ENCODE results near the gene DOCK11.
"Not testable (repeated sequence)": the region's sequence is repeated elsewhere in the genome, so short reads cannot be mapped to it uniquely, and the experiment has no call there.

Gene DOCK11

DNA sequence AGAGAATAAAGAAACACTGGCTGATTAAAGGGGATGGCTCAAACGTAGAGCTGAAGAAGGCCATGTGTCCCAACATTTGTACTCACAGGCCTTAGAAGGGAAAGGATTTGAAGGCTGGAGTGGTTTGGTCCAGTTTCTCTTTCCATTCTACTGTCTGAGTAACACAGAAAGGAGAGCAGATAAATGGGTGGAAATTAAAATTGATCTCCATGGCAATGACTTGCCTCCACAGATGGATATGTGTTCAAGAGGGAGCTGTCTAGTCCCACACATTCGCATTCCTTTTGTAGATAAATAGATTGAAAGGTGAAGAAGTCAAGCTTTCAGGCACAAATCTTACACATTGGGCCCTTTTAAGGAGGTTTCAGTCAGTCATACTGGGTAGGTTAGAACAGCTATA is 74.6 kb downstream of the DOCK11 start:
- no peak for DNase-seq (ENCODE audit: low spot score)

DNA sequence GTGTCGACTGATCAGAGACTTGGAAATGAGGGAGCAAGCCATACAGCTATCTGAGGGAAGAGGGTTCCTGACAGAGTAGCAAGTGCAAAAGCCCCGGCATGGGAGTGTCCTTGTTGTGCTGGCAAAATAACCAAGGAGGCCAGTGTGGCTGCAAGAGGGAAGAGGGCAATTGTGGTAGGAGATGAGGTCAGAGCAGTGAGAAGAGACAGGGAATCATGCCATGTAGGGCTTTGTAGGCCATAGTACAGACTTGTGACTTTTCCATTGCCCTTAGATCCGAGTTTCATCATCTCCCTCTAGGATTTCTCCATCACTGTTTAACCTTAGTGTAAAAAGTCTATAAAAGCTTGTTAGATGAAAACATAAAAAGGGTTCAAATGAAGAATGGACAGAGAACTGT is 76.2 kb downstream of the DOCK11 start:
- no peak for DNase-seq (ENCODE audit: low spot score)

DNA sequence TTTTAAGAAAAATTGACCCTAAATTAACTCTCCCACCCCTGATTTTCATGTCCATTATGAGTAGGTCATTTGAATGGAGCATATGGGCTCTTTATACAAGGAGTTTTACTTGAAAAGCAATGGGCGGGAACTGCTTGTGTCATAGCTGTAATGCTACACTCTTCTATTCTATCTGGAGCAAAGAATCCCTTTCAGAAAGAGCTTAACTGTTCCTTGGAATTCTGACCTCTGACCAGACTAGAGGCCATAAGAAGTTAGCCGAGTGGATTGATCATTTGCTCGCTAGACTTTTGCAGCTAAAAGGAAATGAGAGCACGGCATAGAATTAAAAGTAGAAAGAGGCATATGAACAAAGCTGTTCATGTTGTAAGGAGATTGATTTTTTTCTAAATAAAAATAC is 79.1 kb downstream of the DOCK11 start:
- no peak for DNase-seq (ENCODE audit: low spot score)

GRCh38 chrX:118577041-118577440 is 81.4 kb downstream of the DOCK11 start:
- no peak for DNase-seq (ENCODE audit: low spot score)

- no peak for DNase-seq (ENCODE audit: low spot score)
These were observed 83.8 kb downstream of the DOCK11 start for GRCh38 chrX:118579417-118579816.

- DNase-seq (ENCODE audit: low spot score): not testable (repeated sequence)
These were observed 87.3 kb downstream of the DOCK11 start for GRCh38 chrX:118582926-118583325.

DNA sequence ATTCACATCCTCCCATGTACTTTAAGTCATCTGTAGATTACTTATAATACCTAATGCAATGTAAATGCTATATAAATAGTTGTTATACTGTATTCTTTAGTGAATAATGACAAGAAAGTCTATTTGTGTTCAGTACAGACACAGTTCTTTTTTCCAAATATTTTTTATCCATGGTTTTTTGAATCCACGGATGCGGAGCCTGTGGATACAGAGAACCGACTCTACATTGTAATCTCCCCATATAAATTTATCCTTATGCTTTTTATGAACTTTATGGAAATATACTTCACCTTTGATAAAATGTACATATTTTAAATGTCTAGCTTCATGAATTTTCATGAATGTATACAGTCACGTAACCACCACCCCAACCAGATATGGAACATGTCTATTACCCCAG is 88.2 kb downstream of the DOCK11 start:
- no peak for DNase-seq (ENCODE audit: low spot score)

DNA sequence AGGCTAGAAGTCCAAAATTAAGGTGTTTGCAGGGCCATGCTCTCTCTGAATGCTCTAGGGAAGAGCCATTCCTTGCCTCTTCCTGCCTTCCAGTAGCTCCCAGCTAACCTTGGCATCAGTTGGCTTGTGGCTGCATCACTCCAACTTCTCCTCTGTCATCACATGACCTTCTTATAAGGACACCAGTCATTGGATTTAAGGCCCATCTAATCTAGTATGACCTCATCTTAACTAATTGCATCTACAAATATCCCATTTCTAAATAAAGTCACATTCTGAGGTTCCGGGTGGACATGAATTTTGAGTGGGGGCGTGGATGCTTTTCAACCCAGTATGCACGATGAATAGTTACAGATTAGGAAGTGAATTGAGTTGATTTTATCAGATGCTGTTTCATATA is 89.7 kb downstream of the DOCK11 start:
- DNase-seq (ENCODE audit: low spot score): no peak

DNA sequence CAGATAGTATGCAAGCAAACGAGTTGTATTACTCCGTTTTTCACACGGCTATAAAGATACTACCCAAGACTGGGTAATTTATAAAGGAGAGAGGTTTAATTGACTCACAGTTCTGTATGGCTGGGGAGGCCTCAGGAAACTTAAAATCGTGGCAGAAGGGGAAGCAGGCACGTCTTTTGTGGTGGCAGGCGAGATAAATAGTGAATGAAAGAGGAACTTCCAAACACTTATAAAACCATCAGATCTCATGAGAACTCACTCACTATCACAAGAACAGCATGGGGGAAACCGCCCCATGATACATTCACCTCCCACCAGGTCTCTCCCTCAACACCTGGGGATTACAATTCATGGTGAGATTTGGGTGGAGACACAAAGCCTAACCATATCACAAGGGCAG is 90.6 kb downstream of the DOCK11 start:
- DNase-seq (ENCODE audit: low spot score): not testable (repeated sequence)

DNA sequence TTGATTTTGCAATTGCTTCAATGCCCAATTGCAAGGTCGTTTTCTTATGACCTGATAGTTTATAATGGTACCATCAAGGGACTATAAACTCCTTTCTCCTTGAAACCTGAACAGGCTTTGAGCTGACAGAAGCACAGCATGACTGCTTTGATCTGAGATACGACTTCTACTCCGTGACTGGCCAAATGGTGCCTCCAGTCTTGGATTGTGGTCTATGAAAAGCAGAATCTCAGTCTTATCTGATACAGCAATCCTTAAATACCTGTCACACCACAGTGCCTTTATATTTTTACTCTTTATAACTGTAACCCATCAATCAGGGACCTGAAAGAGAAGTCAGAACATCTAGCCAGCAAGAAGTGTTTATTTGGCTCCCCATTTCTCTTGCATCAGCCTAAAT is 93.1 kb downstream of the DOCK11 start:
- DNase-seq (ENCODE audit: low spot score): no peak

- no peak for DNase-seq (ENCODE audit: low spot score)
These were observed 93.6 kb downstream of the DOCK11 start for GRCh38 chrX:118589227-118589626.

DNA sequence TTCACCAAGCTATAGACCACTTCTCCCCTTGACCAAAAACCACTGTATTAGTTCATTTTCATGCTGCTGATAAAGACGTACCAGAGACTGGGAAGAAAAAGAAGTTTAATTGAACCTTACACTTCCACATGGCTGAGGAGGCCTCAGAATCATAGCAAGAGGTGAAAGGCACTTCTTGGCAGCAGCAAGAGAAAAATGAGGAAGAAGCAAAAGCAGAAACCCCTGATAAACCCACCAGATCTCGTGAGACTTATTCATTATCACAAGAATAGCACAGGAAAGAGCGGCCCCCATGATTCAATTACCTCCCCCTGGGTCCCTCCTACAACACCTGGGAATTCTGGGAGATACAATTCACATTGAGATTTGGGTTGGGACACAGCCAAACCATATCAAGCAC is 97.8 kb downstream of the DOCK11 start:
- DNase-seq (ENCODE audit: low spot score): no peak

DNA sequence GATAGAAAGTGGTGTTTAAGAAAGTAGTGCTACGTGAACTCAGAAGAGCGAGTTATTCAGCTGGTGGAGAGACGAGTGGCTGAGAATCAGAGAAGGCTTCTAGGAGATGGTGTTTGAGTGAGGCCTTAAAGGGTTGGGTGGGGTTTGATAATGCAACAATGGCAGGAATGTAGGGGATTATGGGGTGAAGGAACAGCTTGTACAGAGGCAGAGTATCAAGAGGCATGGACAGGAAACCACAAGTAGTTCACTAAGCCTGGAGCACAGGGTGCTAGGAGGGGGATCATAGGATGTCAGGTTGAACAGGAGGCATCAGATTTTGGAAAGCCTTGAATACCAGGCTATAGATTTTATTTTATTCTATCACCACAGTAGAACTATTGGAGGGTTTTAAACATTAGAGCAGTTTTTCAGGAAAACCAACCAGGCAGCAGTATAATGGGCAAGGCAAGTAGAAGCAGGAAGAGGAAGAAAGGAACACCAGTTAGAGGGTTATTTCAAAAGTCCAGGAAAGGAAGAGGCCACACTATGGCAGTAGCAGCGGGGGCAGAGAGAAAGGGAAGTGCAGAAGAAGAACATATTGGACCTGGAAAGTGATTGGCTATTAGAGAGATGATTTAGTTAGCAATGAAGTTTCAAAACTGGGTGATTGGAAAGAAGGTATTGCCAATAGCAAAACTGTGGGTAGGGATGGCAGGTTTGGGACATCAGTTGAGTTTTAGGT is 99.2 kb downstream of the DOCK11 start:
- no peak for DNase-seq (ENCODE audit: low spot score)

- DNase-seq (ENCODE audit: low spot score): no peak
These were observed 100.0 kb downstream of the DOCK11 start for GRCh38 chrX:118595501-118596042.

GRCh38 chrX:118596390-118596789 is 100.8 kb downstream of the DOCK11 start:
- DNase-seq (ENCODE audit: low spot score): no peak

- DNase-seq (ENCODE audit: low spot score): peak; percentile 72
These were observed 108.4 kb downstream of the DOCK11 start for GRCh38 chrX:118603981-118604380.

DNA sequence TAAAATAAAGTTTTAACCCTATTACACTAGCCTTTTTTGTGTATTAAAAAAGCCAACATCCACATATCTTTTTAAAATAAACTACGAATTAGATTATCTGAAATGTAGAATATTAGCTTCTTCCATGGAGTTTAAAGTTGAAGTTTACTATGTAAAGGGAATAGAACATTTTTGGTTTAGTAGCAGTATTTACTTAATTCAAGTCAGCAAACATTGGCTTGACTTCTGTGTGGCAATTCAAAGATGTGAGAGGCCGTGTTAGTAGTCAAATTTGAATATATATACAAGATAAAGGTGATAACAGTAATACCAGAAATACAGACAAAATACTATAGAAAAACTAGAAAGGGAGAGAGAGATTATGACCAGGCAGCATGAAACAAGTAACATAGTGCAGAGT is 116.7 kb downstream of the DOCK11 start:
- no peak for DNase-seq (ENCODE audit: low spot score)

DNA sequence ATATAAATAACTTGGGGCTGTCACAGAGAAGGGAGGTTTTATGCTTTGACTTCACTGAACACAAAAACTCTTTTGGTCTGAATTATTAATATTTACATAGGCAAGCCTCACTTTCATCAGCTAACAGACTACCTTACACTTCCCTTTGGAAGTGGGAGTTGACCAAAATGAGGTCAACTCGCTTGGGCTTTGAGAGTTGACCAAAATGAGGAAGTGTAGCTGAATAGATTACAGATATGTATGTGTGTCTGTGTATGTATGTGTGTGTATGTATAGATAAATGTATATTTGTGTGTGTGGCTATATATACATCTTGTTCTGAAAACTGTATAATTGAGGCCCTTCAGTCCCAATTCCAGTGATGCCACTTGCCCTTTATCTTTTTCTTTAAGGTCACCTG is 118.5 kb downstream of the DOCK11 start:
- no peak for DNase-seq (ENCODE audit: low spot score)

- no peak for DNase-seq (ENCODE audit: low spot score)
These were observed 119.5 kb downstream of the DOCK11 start for GRCh38 chrX:118615141-118615540.

DNA sequence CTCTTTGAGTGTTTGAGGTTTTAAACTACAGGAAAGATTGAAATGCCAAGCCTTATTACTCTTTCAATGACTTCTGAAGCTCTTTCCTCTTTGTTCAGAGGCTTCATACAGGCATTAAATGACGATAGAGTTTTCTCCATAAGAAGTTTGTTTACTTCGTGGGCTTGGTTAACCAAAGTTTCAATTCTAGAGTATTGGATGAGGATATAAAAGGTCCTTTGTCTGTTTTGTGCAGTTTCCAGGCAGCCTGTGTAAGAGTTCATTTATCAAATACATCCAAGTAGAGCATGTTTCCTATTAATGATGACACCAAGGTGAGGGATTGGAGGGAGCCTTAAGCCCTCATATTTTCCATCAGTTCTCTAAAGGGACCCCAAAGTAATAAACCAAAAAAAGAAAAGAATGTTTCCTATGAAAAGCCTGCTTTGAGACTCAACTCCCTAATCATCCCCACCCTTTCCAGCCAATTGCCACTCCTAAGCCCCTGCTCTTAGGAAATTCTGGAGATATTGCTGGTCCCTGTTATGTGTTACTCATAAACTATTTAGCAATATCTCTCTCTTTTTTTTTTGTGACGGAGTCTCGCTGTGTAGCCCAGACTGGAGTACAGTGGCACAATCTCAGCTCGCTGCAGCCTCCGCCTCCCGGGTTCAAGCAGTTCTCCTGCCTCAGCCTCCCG is 125.6 kb downstream of the DOCK11 start:
- DNase-seq (ENCODE audit: low spot score): no peak

DNA sequence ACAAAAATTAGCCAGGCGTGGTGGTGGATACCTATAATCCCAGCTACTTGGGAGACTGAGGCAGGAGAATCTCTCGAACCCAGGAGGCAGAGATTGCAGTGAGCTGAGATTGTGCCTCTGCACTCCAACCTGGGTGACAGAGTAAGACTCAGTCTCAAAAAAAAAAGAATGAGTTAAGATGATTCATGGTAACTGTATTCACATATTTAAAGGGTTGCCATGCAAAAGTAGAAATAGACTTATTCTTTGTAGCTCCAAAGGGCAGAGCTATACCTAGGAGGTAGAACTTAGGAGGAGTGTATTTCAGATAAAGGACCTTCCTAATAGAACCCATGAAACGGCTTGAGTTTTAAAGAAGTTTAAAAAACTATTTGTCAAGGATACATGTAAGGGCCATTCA is 127.4 kb downstream of the DOCK11 start:
- no peak for DNase-seq (ENCODE audit: low spot score)

DNA sequence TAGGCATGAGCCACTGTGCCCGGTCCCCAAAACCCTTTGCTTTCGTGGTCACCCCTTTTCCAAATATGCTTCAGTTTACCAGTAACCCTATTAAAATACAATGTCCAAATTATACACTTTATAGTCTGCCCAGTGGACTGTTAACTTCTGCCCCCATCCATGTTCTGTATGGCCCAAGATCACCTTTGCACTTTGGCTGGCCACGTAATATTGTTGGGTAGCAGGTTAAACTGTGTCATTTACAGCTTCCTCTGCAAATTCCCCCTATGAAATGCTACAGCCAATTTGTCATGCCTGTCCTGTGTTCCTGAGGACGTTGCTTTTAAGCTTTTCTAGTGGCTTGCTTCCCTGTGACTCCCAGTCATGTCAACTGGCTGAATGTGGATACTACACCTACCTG is 130.7 kb downstream of the DOCK11 start:
- no peak for DNase-seq (ENCODE audit: low spot score)

- no peak for DNase-seq (ENCODE audit: low spot score)
These were observed 131.6 kb downstream of the DOCK11 start for GRCh38 chrX:118627084-118627758.

Data from pons (tissue), 1 donor.